ENCODE data around the gene CCDC12. TPM values are rescaled to one million over a fixed set of nuclear protein-coding genes. Genes with fewer than 3 reads are reported as not detected.
A peak's percentile ranks its signal among the peaks of the same experiment; 100 is the strongest.

CCDC12 gene
- total and polyA plus RNA-seq, 9 of the 15 experiments (the other 6 are each of a cell fraction or from before 2014, with no cell fraction given) = 8.9 to 201 (median 86.9) TPM

DNA sequence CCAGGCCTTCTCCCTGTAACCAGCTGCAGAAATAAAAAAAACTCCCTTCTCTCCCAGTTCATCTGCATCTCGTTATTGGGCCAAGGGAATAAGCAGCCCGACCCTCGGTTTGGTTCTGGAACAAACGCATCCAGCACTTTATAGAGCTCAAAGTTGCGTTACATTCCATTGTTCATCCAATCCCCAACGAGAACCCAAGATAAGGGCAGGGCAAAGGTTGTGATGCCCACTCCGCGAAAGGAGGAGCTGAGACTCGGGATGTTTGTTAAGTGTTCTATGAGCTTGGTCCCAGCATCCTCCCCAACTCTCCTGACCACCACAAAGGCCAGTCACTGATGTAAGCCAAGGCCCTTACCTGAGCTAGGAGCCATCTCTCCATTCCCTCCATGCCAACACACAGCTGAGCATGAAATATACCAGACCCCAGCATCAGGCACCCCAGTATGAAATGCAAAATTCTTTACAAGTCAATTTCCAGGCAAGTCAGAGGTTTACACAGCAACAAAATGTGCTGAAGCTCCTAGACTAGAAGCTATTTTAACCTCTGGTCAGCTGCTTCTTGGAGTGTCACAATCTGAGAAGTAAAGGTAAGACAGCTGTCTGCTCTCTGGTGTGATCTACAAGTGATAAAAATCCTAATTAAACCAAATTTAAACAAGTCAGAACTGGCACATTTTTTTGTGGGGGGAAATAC lies 17.9 kb downstream of the CCDC12 start:
- no peak for TF ChIP-seq CHD4 (IDR thresholded peaks at IDR 0.05; ENCODE audit: insufficient read depth, insufficient replicate concordance, low read depth, low read length, poor library complexity, severe bottlenecking)
- TF ChIP-seq TEAD4 (IDR thresholded peaks at IDR 0.05; ENCODE audit: low read length) = no peak
- TF ChIP-seq TEAD4 (CRISPR knock-in tag; IDR thresholded peaks at IDR 0.05; ENCODE audit: borderline replicate concordance) = 0 out of 2 replicates have a peak, but pooled peaks have one; percentile 24
- no peak for TF ChIP-seq ZNF311 (CRISPR knock-in tag; IDR thresholded peaks at IDR 0.05)
- TF ChIP-seq FOXP1 (CRISPR knock-in tag; IDR thresholded peaks at IDR 0.05) = peak; percentile 50; the same call in 1 of the 2 replicates
- in situ Hi-C loops (cut with MboI) = no loop called here
- no TSS peak for BruUV-seq (replicated peaks)
- Histone ChIP-seq H3K4me1 (replicated peaks in 1 of 2; ENCODE audit: control insufficient read depth in 2 of 2, insufficient read depth in 2 of 2, low read length in 2 of 2) (peaks cover 35 to 51% of the 10 kb centered on the region in 2 experiments), H3K9me1 (ENCODE audit: control insufficient read depth, insufficient read depth, low read length) (peaks cover 21% of the 10 kb centered on the region), H3K4me2 (ENCODE audit: insufficient read depth, low read length) (no peak overlapping the region), H3K9me3 (replicated peaks; ENCODE audit: control insufficient read depth, insufficient read depth, low read depth, low read length) (no peaks in the 10 kb centered on the region), H4K20me1 (replicated peaks; ENCODE audit: control insufficient read depth, insufficient read depth, low read length) (peaks cover 80% of the 10 kb centered on the region), H3K9ac (ENCODE audit: insufficient read depth in 1 of 2, low read depth in 2 of 2, low read length in 2 of 2) (no peak overlapping the region; a peak in 1 of 4 replicates), H3K79me2 (ENCODE audit: control insufficient read depth, insufficient read depth, low read length) (peaks cover 96% of the 10 kb centered on the region), H2AFZ (ENCODE audit: low read depth, low read length) (no peak overlapping the region), H3K36me3 (ENCODE audit: control insufficient read depth, insufficient read depth, low read length) (peaks cover 59% of the 10 kb centered on the region), H3K4me3 (no peak overlapping the region), H3K27me3 (ENCODE audit: control insufficient read depth in 2 of 2, insufficient read depth in 2 of 2, low read length in 2 of 2) (no peaks in the 10 kb centered on the region), H3K27ac (ENCODE audit: extremely low read depth, low read depth, low read length) (0 out of 3 replicates have a peak overlapping the region, but pooled peaks have one; percentile 6)
- intact Hi-C loops (cut with micrococcal nuclease) = no loop called here
- FAIRE-seq = no peak
- no peak for ATAC-seq
- DNase-seq (ENCODE audit: extremely low read depth in 1 of 4, low spot score in 3 of 4) = no peak
- 82% methylated on average over 9 of the region's 9 CpGs for WGBS (ENCODE audit: insufficient coverage, low coverage, missing lambda C conversion rate)
- ChIA-PET CTCF (ENCODE audit: low intra/inter-chr PET ratio) (no interaction called here), POLR2A (interaction anchor here (0.6 to 5.7 kb wide), 9 partner anchors 10 to 73 kb away, joined by 3 to 55 read pairs (median 5); no protein-coding TSS in a partner anchor)
